GM12878 (cell line): ENCODE results near the gene SPP2. TPM values are rescaled to one million over a fixed set of nuclear protein-coding genes. Genes with fewer than 3 reads are reported as not detected.

Experiments
- ATAC-seq: fragments of 200-7000 bp; cut with Tn5 transposase; 3 replicates; pipeline ENCODE4 v1.9.1; 2020; ENCODE audit warnings: mild to moderate bottlenecking, moderate library complexity
- BruUV-seq: library from RNA; stranded (reverse); fragments of 400-500 nt; replicated peaks from 2 replicates; lab custom pipeline; 2021; lab: Mats Ljungman, UMichigan
- CTCF ChIA-PET: fragments of 300-600 bp; sonication (Branson Sonifier 250); formaldehyde crosslinking; extraction: SDS; loops from one replicate; lab custom pipeline; 2021; ENCODE audit warnings: inconsistent platforms; lab: Yijun Ruan, JAX
- POLR2A ChIA-PET: fragments of 350-600 bp; formaldehyde crosslinking; extraction: SDS; loops from one replicate; lab custom pipeline; 2021; ENCODE audit warnings: inconsistent platforms; lab: Charles Lee
- RAD21 ChIA-PET: fragments of 300-600 bp; sonication (Branson Sonifier 250); formaldehyde crosslinking; loops from one replicate; lab custom pipeline; 2023; ENCODE audit warnings: antibody characterized with exemption; ENCODE audit not compliant: unreplicated experiment; lab: Charles Lee
- SMC1A ChIA-PET: fragments of 300-600 bp; sonication (Branson Sonifier 250); formaldehyde crosslinking; loops from one replicate; lab custom pipeline; 2023; ENCODE audit not compliant: unreplicated experiment, uncharacterized antibody; lab: Charles Lee
- DNase-seq: peaks from one replicate; pipeline ENCODE4 v3.0.0-alpha.2; 2011; ENCODE audit warnings: low read depth, low spot score
- FAIRE-seq: peaks from 3 replicates; lab custom pipeline; 2011; peaks lifted over from hg19 to GRCh38; lab: Jason Lieb, UNC
- H2AFZ ChIP-seq: 2 replicates; pipeline ENCODE4 v1.6.0; 2011; ENCODE audit warnings: low read depth, low read length, control low read depth; ENCODE audit not compliant: control insufficient read depth
- H3K27ac ChIP-seq: 2 replicates; pipeline ENCODE4 v1.5.1; 2011; ENCODE audit warnings: control low read depth; ENCODE audit not compliant: control insufficient read depth, insufficient read depth
- H3K27me3 ChIP-seq, 2 experiments: replicated peaks in 1 of 2; 2 replicates each; pipeline versions ENCODE4 v1.6.0 to v1.6.1; 2011; ENCODE audit warnings: low read length in 1 of 2; ENCODE audit not compliant: control insufficient read depth in 2 of 2, insufficient read depth in 2 of 2
- H3K36me3 ChIP-seq, 2 experiments: 2 replicates each; pipeline ENCODE4 v1.5.1; 2011; ENCODE audit warnings: low read length in 1 of 2; ENCODE audit not compliant: control insufficient read depth in 2 of 2, insufficient read depth in 2 of 2
- H3K4me1 ChIP-seq: 2 replicates; pipeline ENCODE4 v1.6.1; 2011; ENCODE audit warnings: mild to moderate bottlenecking, low read length, moderate library complexity, mixed read lengths; ENCODE audit not compliant: control insufficient read depth, insufficient read depth
- H3K4me2 ChIP-seq: 2 replicates; pipeline ENCODE4 v1.6.0; 2011; ENCODE audit warnings: control low read depth; ENCODE audit not compliant: control insufficient read depth, insufficient read depth
- H3K4me3 ChIP-seq: fragments of 200-600 bp; sonication (generic); 2 replicates; pipeline ENCODE4 v1.5.1; 2016
- H3K79me2 ChIP-seq: 2 replicates; pipeline ENCODE4 v1.6.0; 2011; ENCODE audit warnings: low read length; ENCODE audit not compliant: control insufficient read depth, insufficient read depth
- H3K9ac ChIP-seq: 2 replicates; pipeline ENCODE4 v1.8.0; 2011; ENCODE audit warnings: low read length, control low read depth, mixed read lengths; ENCODE audit not compliant: control insufficient read depth, insufficient read depth
- H3K9me3 ChIP-seq: replicated peaks from 3 replicates; pipeline ENCODE4 v1.5.1; 2011; ENCODE audit warnings: mild to moderate bottlenecking, low read length; ENCODE audit not compliant: control insufficient read depth, insufficient read depth
- H4K20me1 ChIP-seq: 2 replicates; pipeline ENCODE4 v1.6.0; 2011; ENCODE audit not compliant: control insufficient read depth, insufficient read depth
- DPF2 ChIP-seq: fragments of 450-650 bp; IDR thresholded peaks from 2 replicates; pipeline ENCODE4 v1.6.1; 2017; ENCODE audit warnings: mild to moderate bottlenecking
- ETV6 ChIP-seq, 2 experiments: fragments of 450-650 bp in 1 of 2; IDR thresholded peaks in 1 of 2; conservative IDR thresholded peaks in 1 of 2; 2 replicates each; pipeline ENCODE4 v1.6.1; 2014; ENCODE audit warnings: antibody characterized with exemption in 1 of 2, borderline replicate concordance in 1 of 2, low read depth in 1 of 2, mild to moderate bottlenecking in 1 of 2, moderate library complexity in 1 of 2
- GABPA ChIP-seq: IDR thresholded peaks from 2 replicates; pipeline ENCODE4 v1.6.1; 2014; ENCODE audit warnings: antibody characterized with exemption, low read depth, mild to moderate bottlenecking, inconsistent platforms
- HCFC1 ChIP-seq: fragments of 150-350 bp; IDR thresholded peaks from 2 replicates; pipeline ENCODE4 v1.6.1; 2014; ENCODE audit warnings: low read length
- IRF3 ChIP-seq: fragments of 450-650 bp; IDR thresholded peaks from 2 replicates; pipeline ENCODE4 v1.6.1; 2014; ENCODE audit warnings: mild to moderate bottlenecking
- RAD21 ChIP-seq: IDR thresholded peaks from 2 replicates; pipeline ENCODE4 v1.6.1; 2011; ENCODE audit warnings: mild to moderate bottlenecking, low read depth, low read length, moderate library complexity; ENCODE audit not compliant: insufficient read depth
- SMARCA5 ChIP-seq: fragments of 450-650 bp; IDR thresholded peaks from 2 replicates; pipeline ENCODE4 v1.6.1; 2017; ENCODE audit warnings: mild to moderate bottlenecking
- SP1 ChIP-seq: IDR thresholded peaks from one replicate; pipeline ENCODE4 v1.6.1; 2011; ENCODE audit warnings: low read depth, low read length
- STAT1 ChIP-seq: fragments of 450-650 bp; conservative IDR thresholded peaks from 2 replicates; pipeline ENCODE4 v1.6.1; 2014; ENCODE audit warnings: antibody characterized with exemption, mild to moderate bottlenecking
- WGBS: methylation state at CpG from one replicate; pipeline ENCODE4 v1.1.6; 2016; ENCODE audit warnings: low lambda C conversion rate; ENCODE audit not compliant: insufficient replicate concordance, insufficient coverage; ENCODE audit errors: missing lambda C conversion rate; 5-methylcytosine and 5-hydroxymethylcytosine counted together
- in situ Hi-C: fragments of 300-500 bp; cut with MboI; formaldehyde crosslinking; loops from 9 replicates; pipeline ENCODE4 v1.14.3; 2018; ENCODE audit warnings: mixed read lengths
- intact Hi-C: fragments of 100-400 bp; cut with micrococcal nuclease; formaldehyde crosslinking; loops from one replicate; pipeline ENCODE4 v1.14.2; 2022; ENCODE audit not compliant: unreplicated experiment
- polyA plus RNA-seq, 11 experiments: library from polyadenylated mRNA; depleted of rRNA in 4 of 11; unstranded in 6 of 11; stranded (reverse) in 5 of 11; fragments of >200 nt; fragmentation: Nextera tagmentation in 4 of 11; fragmentation: Illumina TruSeq in 1 of 11; extraction: Ambion mirVana in 4 of 11; extraction: Trizol in 1 of 11; gene quantifications; 1 replicate in 1 of 11; 2 replicates in 10 of 11; pipeline versions ENCODE4 v1.2.1 to v1.2.3, GENCODE V29; 2011 to 2016; ENCODE audit warnings: inconsistent platforms in 2 of 11, missing spikeins in 2 of 11, low read depth in 1 of 11
- total RNA-seq, 4 experiments: library from RNA; depleted of rRNA in 3 of 4; stranded (reverse); fragments of >200 nt in 3 of 4; fragmentation: Illumina TruSeq in 1 of 4; extraction: Trizol in 1 of 4; gene quantifications; 2 replicates each; pipeline versions ENCODE4 v1.2.1 to v1.2.3, GENCODE V29; 2013 to 2021
- TF ChIP-seq, protein P1 (sequence below): fragments of 450-650 bp; formaldehyde crosslinking; IDR thresholded peaks from 2 replicates; pipeline ENCODE4 v1.4.0; 2022; ENCODE audit warnings: mild to moderate bottlenecking, moderate library complexity

SPP2 gene
- total and polyA plus RNA-seq, 10 of the 15 experiments (the other 5 are each of a cell fraction or from before 2014, with no cell fraction given), result not detected

DNA sequence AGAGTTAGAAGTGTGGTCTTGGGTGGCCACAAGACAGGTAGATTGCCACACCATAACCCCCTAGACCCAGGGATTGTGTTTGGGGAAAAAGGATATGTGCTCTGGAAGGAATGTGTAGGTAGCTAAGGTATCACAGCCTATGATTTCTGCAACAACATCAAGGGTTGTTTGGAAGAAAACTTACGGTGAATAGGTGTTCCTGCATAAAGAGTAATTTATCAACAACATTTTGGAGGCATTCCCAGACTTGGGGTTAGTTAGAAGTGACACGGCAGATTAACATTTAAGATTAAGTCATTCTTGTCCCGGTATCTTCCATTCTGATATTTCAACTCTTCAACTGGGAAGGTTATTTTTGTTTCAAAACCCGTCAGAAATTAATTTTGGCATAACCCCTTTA is 65.5 kb downstream of the SPP2 start (continued):
- TF ChIP-seq, protein P1, sequence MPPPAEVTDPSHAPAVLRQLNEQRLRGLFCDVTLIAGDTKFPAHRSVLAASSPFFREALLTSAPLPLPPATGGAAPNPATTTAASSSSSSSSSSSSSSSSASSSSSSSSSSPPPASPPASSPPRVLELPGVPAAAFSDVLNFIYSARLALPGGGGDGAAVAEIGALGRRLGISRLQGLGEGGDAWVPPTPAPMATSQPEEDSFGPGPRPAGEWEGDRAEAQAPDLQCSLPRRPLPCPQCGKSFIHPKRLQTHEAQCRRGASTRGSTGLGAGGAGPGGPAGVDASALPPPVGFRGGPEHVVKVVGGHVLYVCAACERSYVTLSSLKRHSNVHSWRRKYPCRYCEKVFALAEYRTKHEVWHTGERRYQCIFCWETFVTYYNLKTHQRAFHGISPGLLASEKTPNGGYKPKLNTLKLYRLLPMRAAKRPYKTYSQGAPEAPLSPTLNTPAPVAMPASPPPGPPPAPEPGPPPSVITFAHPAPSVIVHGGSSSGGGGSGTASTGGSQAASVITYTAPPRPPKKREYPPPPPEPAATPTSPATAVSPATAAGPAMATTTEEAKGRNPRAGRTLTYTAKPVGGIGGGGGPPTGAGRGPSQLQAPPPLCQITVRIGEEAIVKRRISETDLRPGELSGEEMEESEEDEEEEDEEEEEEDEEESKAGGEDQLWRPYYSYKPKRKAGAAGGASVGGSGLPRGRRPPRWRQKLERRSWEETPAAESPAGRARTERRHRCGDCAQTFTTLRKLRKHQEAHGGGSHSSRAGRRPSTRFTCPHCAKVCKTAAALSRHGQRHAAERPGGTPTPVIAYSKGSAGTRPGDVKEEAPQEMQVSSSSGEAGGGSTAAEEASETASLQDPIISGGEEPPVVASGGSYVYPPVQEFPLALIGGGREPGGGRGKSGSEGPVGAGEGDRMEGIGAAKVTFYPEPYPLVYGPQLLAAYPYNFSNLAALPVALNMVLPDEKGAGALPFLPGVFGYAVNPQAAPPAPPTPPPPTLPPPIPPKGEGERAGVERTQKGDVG, result no peak
- TF ChIP-seq SMARCA5, result no peak
- no peak for TF ChIP-seq IRF3
- TF ChIP-seq HCFC1, result no peak
- TF ChIP-seq RAD21, result no peak
- no peak for TF ChIP-seq SP1
- TF ChIP-seq ETV6 (conservative IDR thresholded peaks at IDR 0.05 in 1 of 2, IDR thresholded peaks at IDR 0.05 in 1 of 2; ENCODE audit: borderline replicate concordance in 1 of 2, low read depth in 1 of 2), result no peak
- TF ChIP-seq, all 136 proteins: peak for 0

- no peak overlapping the region for H3K4me3 ChIP-seq
- no peaks in the 10 kb centered on the region for H3K9me3 ChIP-seq
- H3K4me2 ChIP-seq, result no peak overlapping the region
- ChIA-PET SMC1A (no interaction called here), POLR2A (no interaction called here), RAD21 (no interaction called here), CTCF (no interaction called here)
- H3K27me3 ChIP-seq, result no peaks in the 10 kb centered on the region; a peak in 1 of 4 replicates
- H4K20me1 ChIP-seq, result no peaks in the 10 kb centered on the region
- no peak overlapping the region for H3K9ac ChIP-seq
- H2AFZ ChIP-seq, result no peak overlapping the region
- no peaks in the 10 kb centered on the region for H3K79me2 ChIP-seq
- H3K4me1 ChIP-seq, result no peaks in the 10 kb centered on the region
- no TSS peak for BruUV-seq
- no peak for ATAC-seq
- intact Hi-C loops, result no loop called here
- in situ Hi-C loops, result no loop called here
- no peak overlapping the region for H3K27ac ChIP-seq
- 63% methylated on average over 1 of the region's 1 CpG for WGBS
- no peak for DNase-seq
- FAIRE-seq, result no peak
- TF ChIP-seq DPF2, result no peak
- no peak for TF ChIP-seq STAT1
- TF ChIP-seq GABPA, result no peak
- no peaks in the 10 kb centered on the region for H3K36me3 ChIP-seq
Measured at GRCh38 chr2:234121999-234122398, 71.5 kb downstream of the SPP2 start.
